C4-2B (cell line): ENCODE measurements around the gene NLRP1.

Experiments used
- H3K27ac ChIP-seq: fragments of 450-650 bp; 2 replicates; pipeline ENCODE4 v1.5.1; 2017
- CTCF ChIP-seq: fragments of 450-650 bp; conservative IDR thresholded peaks from 2 replicates; pipeline ENCODE4 v1.5.1; 2017; ENCODE audit warnings: mild to moderate bottlenecking
- ZFX ChIP-seq: fragments of 450-650 bp; IDR thresholded peaks from 2 replicates; pipeline ENCODE4 v1.6.1; 2017

Gene NLRP1

GRCh38 chr17:5587438-5588032, 3.2 kb upstream of the NLRP1 start:
- TF ChIP-seq CTCF (peak; percentile 93), ZFX (no peak)

GRCh38 chr17:5585836-5586521, 1.7 kb upstream of the NLRP1 start:
- H3K27ac ChIP-seq, result no peak overlapping the region
- no peak for TF ChIP-seq CTCF

More at GRCh38 chr17:5587438-5588032, 3.2 kb upstream of the NLRP1 start:
- no peak overlapping the region for H3K27ac ChIP-seq

GRCh38 chr17:5585287-5585794, 1.0 kb upstream of the NLRP1 start:
- no peak overlapping the region for H3K27ac ChIP-seq
- no peak for TF ChIP-seq CTCF
- no peak for TF ChIP-seq ZFX

- TF ChIP-seq CTCF, result no peak
- H3K27ac ChIP-seq, result no peak overlapping the region
Observed at GRCh38 chr17:5583426-5584382, 605 bp downstream of the NLRP1 start.

GRCh38 chr17:5582209-5583185, 1.8 kb downstream of the NLRP1 start:
- TF ChIP-seq CTCF (no peak), ZFX (no peak)
- H3K27ac ChIP-seq, result no peak overlapping the region

- H3K27ac ChIP-seq, result no peak overlapping the region
- TF ChIP-seq CTCF (no peak), ZFX (no peak)
Observed at GRCh38 chr17:5581655-5582054, 2.7 kb downstream of the NLRP1 start.
